Peyer's patch (tissue), 4 donors: Measurements from ENCODE around the gene JUP.

ENCODE experiments used
- CTCF ChIP-seq, 6 experiments: fragments of 450-650 bp in 4 of 6; fragments of 200-600 bp in 2 of 6; sonication (generic) in 1 of 6; IDR thresholded peaks; one replicate each; pipeline ENCODE4 v1.5.1; 2017 to 2019; ENCODE audit warnings: antibody characterized with exemption in 6 of 6, mild to moderate bottlenecking in 3 of 6, moderate library complexity in 1 of 6
- POLR2A ChIP-seq, 2 donors: fragments of 450-650 bp; IDR thresholded peaks; one replicate each; pipeline ENCODE4 v1.5.1; 2017; ENCODE audit warnings: antibody characterized with exemption in 2 of 2, mild to moderate bottlenecking in 2 of 2, moderate library complexity in 2 of 2

GRCh38 chr17:41835214-41835799 is 48.8 kb upstream of the JUP start:
- TF ChIP-seq CTCF (IDR thresholded peaks at IDR 0.05) (no peak), POLR2A (IDR thresholded peaks at IDR 0.05) (no peak)
